HT-29 (cell line): ENCODE data around the gene ISG15. TPM values are rescaled to one million over a fixed set of nuclear protein-coding genes. Genes with fewer than 3 reads are reported as not detected.
A peak's percentile ranks its signal among the peaks of the same experiment; 100 is the strongest.
"Not testable (repeated sequence)": the region's sequence is repeated elsewhere in the genome, so short reads cannot be mapped to it uniquely, and the experiment has no call there.

Experiments used
- DNase-seq: peaks from one replicate; pipeline ENCODE4 v3.0.0-alpha.2; 2015; ENCODE audit warnings: low spot score
- total RNA-seq: library from RNA; depleted of rRNA; stranded (reverse); fragments of >200 nt; shearing (Covaris generic); gene quantifications from 2 replicates; pipeline ENCODE4 v1.2.3, GENCODE V29; 2014

The ISG15 gene
- total RNA-seq, 1 experiment from 2014 or later, result 895 TPM

GRCh38 chr1:1011396-1011949 lies 1.8 kb upstream of the ISG15 start:
- DNase-seq, result no peak

- DNase-seq, result not testable (repeated sequence)
Measured at GRCh38 chr1:1012736-1013104, 577 bp upstream of the ISG15 start.

- DNase-seq, result peak; percentile 52
Measured at GRCh38 chr1:1013922-1014648, 788 bp downstream of the ISG15 start.

- peak; percentile 41 for DNase-seq
Measured at GRCh38 chr1:1014799-1015681, 1.7 kb downstream of the ISG15 start.

GRCh38 chr1:1017397-1018320 lies 4.4 kb downstream of the ISG15 start:
- peak; percentile 27 for DNase-seq

GRCh38 chr1:1018321-1018685 lies 5.0 kb downstream of the ISG15 start:
- DNase-seq, result not testable (repeated sequence)

- DNase-seq, result peak; percentile 90
Measured at GRCh38 chr1:1019122-1019999, 6.1 kb downstream of the ISG15 start.

GRCh38 chr1:1020000-1020404 lies 6.7 kb downstream of the ISG15 start, which contains the start of gene AGRN:
Gene AGRN, plus strand, starts transcription at chr1:1020120. Its CDS starts 53 bp downstream, at chr1:1020173.
- peak; percentile 36 for DNase-seq

- DNase-seq, result peak; percentile 45
Measured at GRCh38 chr1:1020415-1021009, 7.2 kb downstream of the ISG15 start.

GRCh38 chr1:1021010-1021919 lies 8.0 kb downstream of the ISG15 start:
- DNase-seq, result peak; percentile 64

- DNase-seq, result peak; percentile 71
Measured at GRCh38 chr1:1021920-1022259, 8.6 kb downstream of the ISG15 start.

- peak; percentile 43 for DNase-seq
Measured at GRCh38 chr1:1022302-1023009, 9.2 kb downstream of the ISG15 start.

- peak; percentile 80 for DNase-seq
Measured at GRCh38 chr1:1023700-1024099, 10.4 kb downstream of the ISG15 start.

- DNase-seq, result no peak
Measured at GRCh38 chr1:1024149-1024770, 11.0 kb downstream of the ISG15 start.

GRCh38 chr1:1024771-1025699 lies 11.7 kb downstream of the ISG15 start:
- DNase-seq, result peak; percentile 93

GRCh38 chr1:1025730-1026129 lies 12.4 kb downstream of the ISG15 start:
- no peak for DNase-seq
